AG09309 (cell line): ENCODE data around the gene NTN3.

ENCODE experiments used
- DNase-seq: peaks from one replicate; pipeline ENCODE4 v3.0.0-alpha.2; 2010; ENCODE audit warnings: low read depth
- H3K4me3 ChIP-seq: 2 replicates; pipeline ENCODE4 v1.5.1; 2011; ENCODE audit warnings: mild to moderate bottlenecking, low read depth, low read length, moderate library complexity; ENCODE audit not compliant: control insufficient read depth
- TF ChIP-seq, protein P1 (sequence below): IDR thresholded peaks from 2 replicates; pipeline ENCODE4 v1.5.1; 2011; ENCODE audit warnings: mild to moderate bottlenecking, low read depth, low read length, inconsistent platforms; ENCODE audit not compliant: insufficient read depth, control insufficient read depth; ENCODE audit errors: missing control alignments

NTN3 gene

DNA sequence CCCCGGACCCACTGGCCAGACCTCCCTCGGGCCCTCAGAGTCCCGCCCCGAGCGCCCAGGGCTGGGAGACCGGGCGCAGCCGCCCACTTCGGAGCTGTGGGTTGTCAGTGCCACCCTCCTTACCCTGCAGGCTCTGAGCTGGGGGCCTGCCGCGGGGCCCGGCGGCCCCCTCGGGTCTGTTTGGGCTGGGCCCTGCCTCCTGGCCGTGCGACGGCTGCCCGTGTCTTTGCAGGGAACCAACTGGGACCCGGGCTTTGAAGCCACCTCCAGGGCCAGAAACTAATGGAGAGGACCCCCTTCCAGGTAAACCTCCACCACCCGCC, 10.7 kb upstream of the NTN3 start:
- no peak for DNase-seq
- H3K4me3 ChIP-seq: peak overlapping the region; percentile 64
- TF ChIP-seq, protein P1, sequence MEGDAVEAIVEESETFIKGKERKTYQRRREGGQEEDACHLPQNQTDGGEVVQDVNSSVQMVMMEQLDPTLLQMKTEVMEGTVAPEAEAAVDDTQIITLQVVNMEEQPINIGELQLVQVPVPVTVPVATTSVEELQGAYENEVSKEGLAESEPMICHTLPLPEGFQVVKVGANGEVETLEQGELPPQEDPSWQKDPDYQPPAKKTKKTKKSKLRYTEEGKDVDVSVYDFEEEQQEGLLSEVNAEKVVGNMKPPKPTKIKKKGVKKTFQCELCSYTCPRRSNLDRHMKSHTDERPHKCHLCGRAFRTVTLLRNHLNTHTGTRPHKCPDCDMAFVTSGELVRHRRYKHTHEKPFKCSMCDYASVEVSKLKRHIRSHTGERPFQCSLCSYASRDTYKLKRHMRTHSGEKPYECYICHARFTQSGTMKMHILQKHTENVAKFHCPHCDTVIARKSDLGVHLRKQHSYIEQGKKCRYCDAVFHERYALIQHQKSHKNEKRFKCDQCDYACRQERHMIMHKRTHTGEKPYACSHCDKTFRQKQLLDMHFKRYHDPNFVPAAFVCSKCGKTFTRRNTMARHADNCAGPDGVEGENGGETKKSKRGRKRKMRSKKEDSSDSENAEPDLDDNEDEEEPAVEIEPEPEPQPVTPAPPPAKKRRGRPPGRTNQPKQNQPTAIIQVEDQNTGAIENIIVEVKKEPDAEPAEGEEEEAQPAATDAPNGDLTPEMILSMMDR: no peak

DNA sequence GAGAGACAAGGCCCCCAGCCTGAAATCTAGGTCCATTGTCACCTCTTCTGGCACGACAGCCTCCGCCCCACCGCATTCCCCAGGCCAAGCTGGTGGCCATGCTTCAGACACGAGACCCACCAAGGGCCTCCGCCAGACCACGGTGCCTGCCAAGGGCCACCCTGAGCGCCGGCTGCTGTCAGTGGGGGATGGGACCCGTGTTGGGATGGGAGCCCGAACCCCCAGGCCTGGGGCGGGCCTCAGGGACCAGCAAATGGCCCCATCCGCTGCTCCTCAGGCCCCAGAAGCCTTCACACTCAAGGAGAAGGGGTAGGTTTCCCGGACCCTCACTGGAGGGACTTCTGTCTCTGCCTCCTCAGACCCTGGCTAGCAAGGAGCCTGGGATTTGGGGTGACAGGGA, 10.2 kb upstream of the NTN3 start:
- H3K4me3 ChIP-seq: peak overlapping the region; percentile 64
- TF ChIP-seq, protein P1: no peak
- no peak for DNase-seq

DNA sequence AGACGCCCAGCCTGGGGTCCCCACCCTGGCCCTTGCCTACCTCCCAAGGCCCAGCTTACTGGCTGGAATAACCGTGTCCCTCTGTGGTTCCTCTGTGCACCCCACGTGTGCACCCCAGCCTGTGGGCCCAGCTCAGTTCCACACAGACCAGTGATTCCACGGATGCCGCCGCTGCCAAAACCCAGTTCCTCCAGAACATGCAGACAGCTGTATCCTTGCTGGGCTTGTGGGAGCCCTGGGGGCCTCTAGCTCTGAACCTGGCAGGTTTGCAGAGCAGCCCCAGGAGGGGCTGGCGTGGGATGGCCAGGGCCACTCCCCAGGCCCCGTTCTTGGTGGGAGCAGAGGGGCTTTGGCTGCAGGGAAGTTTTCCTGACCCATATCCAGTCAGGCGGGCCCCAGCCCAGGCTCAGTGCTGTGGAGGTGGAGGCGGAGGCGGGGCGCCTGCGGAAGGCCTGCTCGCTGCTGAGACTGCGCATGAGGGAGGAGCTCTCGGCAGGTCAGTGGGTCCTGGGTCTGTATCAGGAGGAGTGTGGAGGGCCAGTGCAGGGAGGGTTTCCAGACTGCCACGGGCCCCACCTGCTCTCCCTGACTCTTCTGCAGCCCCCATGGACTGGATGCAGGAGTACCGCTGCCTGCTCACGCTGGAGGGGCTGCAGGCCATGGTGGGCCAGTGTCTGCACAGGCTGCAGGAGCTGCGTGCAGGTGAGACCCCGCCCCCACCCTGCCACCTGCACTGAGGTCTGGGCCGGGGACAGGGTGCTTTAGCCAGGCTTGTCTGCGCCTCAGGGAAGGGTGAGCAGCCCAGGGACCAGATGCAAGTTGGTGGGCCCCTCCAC, 8.8 kb upstream of the NTN3 start:
- no peak overlapping the region for H3K4me3 ChIP-seq
- no peak for DNase-seq
- TF ChIP-seq, protein P1: no peak

DNA sequence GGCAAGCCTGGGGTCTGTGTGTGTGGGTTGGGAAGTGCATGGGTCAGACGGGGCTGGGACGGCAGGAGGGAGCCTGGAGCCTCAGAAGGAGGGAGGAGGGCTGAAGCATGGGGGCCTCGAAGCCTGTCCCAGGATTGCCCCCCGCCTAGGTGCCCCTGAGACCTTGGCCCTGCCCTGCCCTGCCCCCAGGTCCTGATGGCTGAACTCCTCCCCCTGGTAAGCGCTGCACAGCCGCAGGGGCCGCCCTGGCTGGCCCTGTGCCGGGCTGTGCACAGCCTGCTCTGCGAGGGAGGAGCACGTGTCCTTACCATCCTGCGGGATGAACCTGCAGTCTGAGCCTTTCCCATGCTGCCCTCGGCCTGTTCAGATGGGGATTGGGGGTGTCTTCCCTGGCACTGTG, 6.8 kb upstream of the NTN3 start:
- TF ChIP-seq, protein P1: no peak
- no peak for DNase-seq

GRCh38 chr16:2465653-2466415, 5.3 kb upstream of the NTN3 start:
- H3K4me3 ChIP-seq: no peak overlapping the region
- DNase-seq: no peak
- TF ChIP-seq, protein P1: peak; percentile 24

More for the DNA sequence above, 6.8 kb upstream of the NTN3 start:
- no peak overlapping the region for H3K4me3 ChIP-seq

DNA sequence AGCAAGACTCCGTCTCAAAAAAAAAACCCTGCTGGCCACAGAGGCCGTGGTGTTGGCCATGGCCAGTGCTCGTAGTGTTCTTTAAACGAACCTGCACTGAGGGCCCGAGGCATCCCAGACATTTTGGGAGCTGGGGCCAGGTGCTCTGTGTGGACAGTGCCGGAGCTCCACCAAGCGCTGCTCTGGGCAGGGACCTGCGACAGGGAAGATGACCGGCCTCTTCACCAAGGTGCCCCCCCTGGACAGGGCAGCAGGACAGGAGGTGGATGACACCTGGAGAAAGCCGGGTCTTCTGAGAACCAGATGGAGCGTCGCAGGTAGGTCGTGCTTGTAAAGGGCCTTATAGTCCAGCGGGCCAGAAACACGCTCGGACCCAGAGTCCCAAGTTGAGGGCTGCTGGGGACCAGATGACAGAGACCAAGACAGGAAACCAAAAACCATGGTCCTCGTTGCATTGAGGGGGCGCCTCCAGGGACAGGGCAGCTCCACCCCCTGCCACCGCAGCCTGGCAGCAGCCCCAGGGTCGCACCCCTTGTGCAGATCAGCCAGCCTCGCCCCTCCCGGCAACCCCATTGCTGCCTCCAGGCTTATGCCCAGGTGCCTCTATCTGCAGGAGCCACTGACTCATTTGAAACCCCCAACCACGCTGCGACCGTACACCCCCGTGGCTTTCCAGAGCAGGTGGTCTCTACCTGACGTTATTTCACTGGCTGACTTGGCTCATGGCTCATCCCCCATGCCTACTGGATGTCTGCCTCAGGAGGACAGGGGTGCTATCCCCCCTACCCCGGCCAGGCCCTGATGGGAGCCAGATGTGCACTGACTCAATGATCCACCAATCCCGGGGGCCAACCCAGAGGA, 4.2 kb upstream of the NTN3 start:
- H3K4me3 ChIP-seq: peak overlapping the region; percentile 39
- TF ChIP-seq, protein P1: no peak
- no peak for DNase-seq
